DND-41 (cell line): ENCODE measurements around the gene CCT7.
A peak's percentile ranks its signal among the peaks of the same experiment; 100 is the strongest.

Experiments
- ATAC-seq: fragments of 200-7000 bp; cut with Tn5 transposase; 3 replicates; pipeline ENCODE4 v1.9.1; 2021; ENCODE audit warnings: low read depth; ENCODE audit not compliant: insufficient read depth
- DNase-seq: peaks from one replicate; pipeline ENCODE4 v3.0.0-alpha.2; 2020
- H2AFZ ChIP-seq: 2 replicates; pipeline ENCODE4 v1.6.0; 2012; ENCODE audit warnings: low read depth, low read length
- H3K27ac ChIP-seq: 2 replicates; pipeline ENCODE4 v1.5.1; 2012; ENCODE audit warnings: low read length, inconsistent platforms
- H3K27me3 ChIP-seq: fragments of 200-600 bp; sonication (generic); 2 replicates; pipeline ENCODE4 v1.6.0; 2012; ENCODE audit warnings: low read length, mild to moderate bottlenecking, inconsistent platforms; ENCODE audit not compliant: insufficient read depth, poor library complexity
- H3K36me3 ChIP-seq: 2 replicates; pipeline ENCODE4 v1.5.1; 2012; ENCODE audit warnings: low read length, inconsistent platforms; ENCODE audit not compliant: insufficient read depth
- H3K4me1 ChIP-seq: 2 replicates; pipeline ENCODE4 v1.5.1; 2012; ENCODE audit warnings: mild to moderate bottlenecking, low read length; ENCODE audit not compliant: insufficient read depth
- H3K4me2 ChIP-seq: 2 replicates; pipeline ENCODE4 v1.6.0; 2012; ENCODE audit warnings: mild to moderate bottlenecking, moderate library complexity, low read length, inconsistent platforms; ENCODE audit not compliant: insufficient read depth
- H3K4me3 ChIP-seq, 2 experiments: fragments of 200-600 bp in 1 of 2; shearing (Covaris generic) in 1 of 2; 2 replicates each; pipeline ENCODE4 v1.5.1; 2012 to 2016; ENCODE audit warnings: inconsistent platforms in 2 of 2, low read length in 2 of 2, mild to moderate bottlenecking in 2 of 2, low read depth in 1 of 2, moderate library complexity in 1 of 2
- H3K79me2 ChIP-seq: 2 replicates; pipeline ENCODE4 v1.6.0; 2012; ENCODE audit warnings: low read length, inconsistent platforms; ENCODE audit not compliant: insufficient read depth
- H3K9ac ChIP-seq: 2 replicates; pipeline ENCODE4 v1.6.0; 2012; ENCODE audit warnings: low read depth, mild to moderate bottlenecking, inconsistent platforms, low read length, moderate library complexity
- H3K9me3 ChIP-seq: 2 replicates; pipeline ENCODE4 v1.5.1; 2012; ENCODE audit warnings: low read length, moderate library complexity, mild to moderate bottlenecking, inconsistent platforms; ENCODE audit not compliant: insufficient read depth, severe bottlenecking
- H4K20me1 ChIP-seq: 2 replicates; pipeline ENCODE4 v1.6.0; 2012; ENCODE audit warnings: low read length; ENCODE audit not compliant: insufficient read depth
- CTCF ChIP-seq: IDR thresholded peaks from 2 replicates; pipeline ENCODE4 v1.5.1; 2012; ENCODE audit warnings: borderline replicate concordance, low read length, moderate library complexity, mild to moderate bottlenecking; ENCODE audit not compliant: poor library complexity, severe bottlenecking; ENCODE audit errors: extremely low read depth
- EZH2 ChIP-seq: IDR thresholded peaks from 3 replicates; pipeline ENCODE4 v1.6.1; 2012; ENCODE audit warnings: borderline replicate concordance, low read depth, mild to moderate bottlenecking, moderate library complexity, low read length, inconsistent platforms; ENCODE audit not compliant: severe bottlenecking

CCT7 gene

GRCh38 chr2:73282924-73283544 is 48.9 kb downstream of the CCT7 start:
- TF ChIP-seq CTCF = peak; percentile 8
- TF ChIP-seq EZH2 = no peak
- Histone ChIP-seq H3K79me2 (peaks cover 60% of the 10 kb centered on the region), H3K9me3 (no peaks in the 10 kb centered on the region), H3K4me2 (peak overlapping the region; percentile 89), H3K4me1 (peaks cover 40% of the 10 kb centered on the region), H4K20me1 (peaks cover 36% of the 10 kb centered on the region), H3K27me3 (no peaks in the 10 kb centered on the region), H3K4me3 (peak overlapping the region; percentile 68 to 70; a peak in 3 of 4 replicates), H2AFZ (no peak overlapping the region), H3K27ac (peak overlapping the region; percentile 82), H3K9ac (peak overlapping the region; percentile 86), H3K36me3 (peaks cover 27% of the 10 kb centered on the region)
- no peak for DNase-seq
- no peak for ATAC-seq

- ATAC-seq (peak; percentile 18), DNase-seq (peak; percentile 41)
- peaks cover 31% of the 10 kb centered on the region; the same call in 1 of the 2 replicates for H4K20me1 ChIP-seq
- no peaks in the 10 kb centered on the region for H3K9me3 ChIP-seq
- no peaks in the 10 kb centered on the region for H3K27me3 ChIP-seq
- H3K4me1 ChIP-seq = peaks cover 40% of the 10 kb centered on the region
- H3K4me3 ChIP-seq = peak overlapping the region; percentile 68 to 70
- TF ChIP-seq EZH2 = no peak
- TF ChIP-seq CTCF = peak; percentile 0
- peak overlapping the region; percentile 93 for H2AFZ ChIP-seq
- H3K27ac ChIP-seq = peak overlapping the region; percentile 82
- peak overlapping the region; percentile 89 for H3K4me2 ChIP-seq
- peaks cover 21% of the 10 kb centered on the region for H3K36me3 ChIP-seq
- H3K9ac ChIP-seq = peak overlapping the region; percentile 86
- H3K79me2 ChIP-seq = peaks cover 54% of the 10 kb centered on the region
Measured at GRCh38 chr2:73283545-73284295, 49.6 kb downstream of the CCT7 start.

GRCh38 chr2:73284296-73285158 is 50.4 kb downstream of the CCT7 start, which contains the start of gene FBXO41:
TSS of gene FBXO41 (minus strand) at chr2:73284478. CDS start at chr2:73269630, 14,848 bp downstream.
- Histone ChIP-seq H3K27ac (peak within 1 kb of the TSS; percentile 92), H4K20me1 (peaks cover 23% of the 10 kb centered on the region; the same call in 1 of the 2 replicates), H3K27me3 (no peaks in the 10 kb centered on the region), H3K9me3 (no peaks in the 10 kb centered on the region), H3K4me1 (peaks cover 40% of the 10 kb centered on the region), H2AFZ (peak within 1 kb of the TSS; percentile 93), H3K79me2 (peaks cover 46% of the 10 kb centered on the region), H3K4me3 (peak within 1 kb of the TSS; percentile 68 to 70), H3K36me3 (peaks cover 17% of the 10 kb centered on the region), H3K9ac (peak within 1 kb of the TSS; percentile 86), H3K4me2 (peak within 1 kb of the TSS; percentile 89)
- ATAC-seq = peak; percentile 78
- DNase-seq = peak; percentile 95
- peak; percentile 16 for TF ChIP-seq CTCF
- TF ChIP-seq EZH2 = no peak
